HCT116 (cell line): ENCODE data around the gene PDGFD. TPM values are rescaled to one million over a fixed set of nuclear protein-coding genes. Genes with fewer than 3 reads are reported as not detected.

Experiments used
- ATAC-seq: fragments of 200-7000 bp; cut with Tn5 transposase; 2 replicates; pipeline ENCODE4 v1.9.1; 2020; ENCODE audit warnings: mild to moderate bottlenecking, moderate library complexity
- BruUV-seq: library from RNA; stranded (reverse); fragments of 400-500 nt; replicated peaks from 2 replicates; lab custom pipeline; 2021; lab: Mats Ljungman, UMichigan
- CTCF ChIA-PET: fragments of 300-600 bp; sonication (Branson Sonifier 250); formaldehyde crosslinking; loops from one replicate; lab custom pipeline; 2021; ENCODE audit warnings: antibody characterized with exemption; lab: Charles Lee
- POLR2A ChIA-PET: fragments of 300-600, 350-600 bp; sonication (Branson Sonifier 250); formaldehyde crosslinking; loops from one replicate; lab custom pipeline; 2021; ENCODE audit warnings: antibody characterized with exemption; lab: Charles Lee
- RAD21 ChIA-PET, 2 experiments: fragments of 300-600 bp; sonication (Branson Sonifier 250); formaldehyde crosslinking; loops; one replicate each; lab custom pipeline; 2023; ENCODE audit warnings: low total read pairs in 2 of 2; ENCODE audit not compliant: uncharacterized antibody in 2 of 2, unreplicated experiment in 2 of 2, low non-redundant PET in 1 of 2; lab: Charles Lee
- DNase-seq: peaks from one replicate; pipeline ENCODE4 v3.0.0-alpha.2; 2010; ENCODE audit warnings: low read depth, low spot score
- H2AFZ ChIP-seq: fragments of 200-600 bp; shearing (Covaris generic), sonication (generic); 2 replicates; pipeline ENCODE4 v1.6.1; 2017; ENCODE audit warnings: low read depth, mixed run types, mixed read lengths, antibody characterized with exemption, low read length; ENCODE audit not compliant: poor library complexity, severe bottlenecking
- H3K27ac ChIP-seq: 2 replicates; pipeline ENCODE4 v1.5.1; 2012; ENCODE audit warnings: low read depth, low read length
- H3K27me3 ChIP-seq: fragments of 200-600 bp; sonication (generic); 2 replicates; pipeline ENCODE4 v1.6.1; 2016; ENCODE audit warnings: mixed run types, low read length, mixed read lengths; ENCODE audit not compliant: insufficient read depth
- H3K36me3 ChIP-seq, 2 experiments: fragments of 200-500 bp in 1 of 2; fragments of 200-600 bp in 1 of 2; sonication (Bioruptor generic) in 1 of 2; sonication (generic) in 1 of 2; 2 replicates each; pipeline versions ENCODE4 v1.5.1 to v1.6.1; 2014 to 2016; ENCODE audit warnings: low read length in 2 of 2, inconsistent platforms in 1 of 2, mixed read lengths in 1 of 2, mixed run types in 1 of 2; ENCODE audit not compliant: insufficient read depth in 2 of 2, control insufficient read depth in 1 of 2
- H3K4me1 ChIP-seq, 2 experiments: fragments of 200-600 bp in 1 of 2; sonication (generic) in 1 of 2; 2 replicates each; pipeline versions ENCODE4 v1.5.1 to v1.6.1; 2012 to 2017; ENCODE audit warnings: low read length in 2 of 2, inconsistent platforms in 1 of 2, mild to moderate bottlenecking in 1 of 2, mixed read lengths in 1 of 2, mixed run types in 1 of 2, moderate library complexity in 1 of 2; ENCODE audit not compliant: insufficient read depth in 2 of 2, control insufficient read depth in 1 of 2
- H3K4me2 ChIP-seq: fragments of 200-600 bp; sonication (generic); 2 replicates; pipeline ENCODE4 v1.6.1; 2017; ENCODE audit warnings: mixed run types, low read length, mixed read lengths
- H3K4me3 ChIP-seq, 2 experiments: fragments of 200-600 bp in 1 of 2; sonication (generic) in 1 of 2; replicated peaks in 1 of 2; 2 replicates each; pipeline ENCODE4 v1.5.1; 2011 to 2016; ENCODE audit warnings: low read length in 2 of 2, control low read depth in 1 of 2, low read depth in 1 of 2, mild to moderate bottlenecking in 1 of 2, mixed read lengths in 1 of 2, mixed run types in 1 of 2
- H3K79me2 ChIP-seq: fragments of 200-600 bp; sonication (generic); 2 replicates; pipeline ENCODE4 v1.6.1; 2017; ENCODE audit warnings: mild to moderate bottlenecking, mixed run types, low read length, moderate library complexity, mixed read lengths; ENCODE audit not compliant: insufficient read depth
- H3K9ac ChIP-seq: fragments of 200-600 bp; sonication (generic); 2 replicates; pipeline ENCODE4 v1.6.1; 2016; ENCODE audit warnings: low read length, mixed read lengths
- H3K9me2 ChIP-seq: fragments of 200-600 bp; sonication (generic), shearing (Covaris generic); 2 replicates; pipeline ENCODE4 v1.6.1; 2017; ENCODE audit warnings: mixed run types, mild to moderate bottlenecking, moderate library complexity; ENCODE audit not compliant: insufficient read depth
- H3K9me3 ChIP-seq, 2 experiments: fragments of 200-500 bp in 1 of 2; fragments of 200-600 bp in 1 of 2; sonication (Bioruptor generic) in 1 of 2; sonication (generic) in 1 of 2; 2 replicates each; pipeline ENCODE4 v1.6.1; 2014 to 2017; ENCODE audit warnings: low read length in 2 of 2, mixed read lengths in 2 of 2, inconsistent platforms in 1 of 2, low read depth in 1 of 2, mild to moderate bottlenecking in 1 of 2, mixed run types in 1 of 2, moderate library complexity in 1 of 2; ENCODE audit not compliant: control insufficient read depth in 1 of 2, insufficient read depth in 1 of 2
- H4K20me1 ChIP-seq: fragments of 200-600 bp; sonication (generic), shearing (Covaris generic); 2 replicates; pipeline ENCODE4 v1.6.1; 2017; ENCODE audit warnings: mixed run types, mild to moderate bottlenecking, moderate library complexity; ENCODE audit not compliant: insufficient read depth
- CBX3 ChIP-seq: IDR thresholded peaks from 2 replicates; pipeline ENCODE4 v1.6.1; 2012; ENCODE audit warnings: low read depth
- CEBPB ChIP-seq: IDR thresholded peaks from 2 replicates; pipeline ENCODE4 v1.6.1; 2012; ENCODE audit warnings: low read depth
- EGR1 ChIP-seq: IDR thresholded peaks from 2 replicates; pipeline ENCODE4 v1.6.1; 2012; ENCODE audit warnings: low read depth
- EZH2phosphoT487 ChIP-seq: fragments of 200-600 bp; IDR thresholded peaks from 2 replicates; pipeline ENCODE4 v1.6.1; 2018; ENCODE audit warnings: antibody characterized with exemption, borderline replicate concordance
- FOSL1 ChIP-seq: IDR thresholded peaks from 2 replicates; pipeline ENCODE4 v1.6.1; 2012; ENCODE audit warnings: low read depth
- JUND ChIP-seq: IDR thresholded peaks from 2 replicates; pipeline ENCODE4 v1.6.1; 2012
- RAD21 ChIP-seq: IDR thresholded peaks from 2 replicates; pipeline ENCODE4 v1.6.1; 2012; ENCODE audit warnings: low read depth, mild to moderate bottlenecking
- SIN3A ChIP-seq: IDR thresholded peaks from 2 replicates; pipeline ENCODE4 v1.6.1; 2012; ENCODE audit warnings: low read depth
- SP1 ChIP-seq: IDR thresholded peaks from 2 replicates; pipeline ENCODE4 v1.6.1; 2012; ENCODE audit warnings: low read depth
- TCF7L2 ChIP-seq: IDR thresholded peaks from 2 replicates; pipeline ENCODE4 v1.7.0; 2011; ENCODE audit warnings: borderline replicate concordance, inconsistent platforms; ENCODE audit not compliant: insufficient read depth, insufficient read length; ENCODE audit errors: extremely low read depth
- YY1 ChIP-seq: IDR thresholded peaks from 2 replicates; pipeline ENCODE4 v1.6.1; 2011; ENCODE audit warnings: low read length, low read depth, moderate library complexity, mild to moderate bottlenecking; ENCODE audit not compliant: insufficient replicate concordance; ENCODE audit errors: extremely low read depth
- ZNF274 ChIP-seq: fragments of 200-500 bp; sonication (Bioruptor generic); IDR thresholded peaks from 2 replicates; pipeline ENCODE4 v1.6.1; 2014; ENCODE audit warnings: mild to moderate bottlenecking, low read depth, low read length, inconsistent platforms
- intact Hi-C: fragments of 100-400 bp; cut with micrococcal nuclease; formaldehyde crosslinking; loops from 2 replicates; pipeline ENCODE4 v1.10.0; 2022
- total RNA-seq: library from RNA; stranded (reverse); gene quantifications from one replicate; pipeline ENCODE4 v1.2.1, GENCODE V29; 2021; ENCODE audit not compliant: unreplicated experiment
- TF ChIP-seq, protein P1 (sequence below), 3 experiments: fragments of 200-600 bp in 1 of 3; sonication (generic) in 1 of 3; IDR thresholded peaks in 2 of 3; conservative IDR thresholded peaks in 1 of 3; 2 replicates each; pipeline ENCODE4 v1.5.1; 2012 to 2017; ENCODE audit warnings: low read depth in 2 of 3, low read length in 2 of 3, antibody characterized with exemption in 1 of 3, borderline replicate concordance in 1 of 3, control low read depth in 1 of 3, mild to moderate bottlenecking in 1 of 3, mixed read lengths in 1 of 3, mixed run types in 1 of 3, moderate library complexity in 1 of 3; ENCODE audit not compliant: insufficient read depth in 1 of 3
- TF ChIP-seq, protein P2 (sequence below): IDR thresholded peaks from 2 replicates; pipeline ENCODE4 v1.6.1; 2012

Gene PDGFD
- total RNA-seq, 1 experiment from 2014 or later: 0.34 TPM

DNA sequence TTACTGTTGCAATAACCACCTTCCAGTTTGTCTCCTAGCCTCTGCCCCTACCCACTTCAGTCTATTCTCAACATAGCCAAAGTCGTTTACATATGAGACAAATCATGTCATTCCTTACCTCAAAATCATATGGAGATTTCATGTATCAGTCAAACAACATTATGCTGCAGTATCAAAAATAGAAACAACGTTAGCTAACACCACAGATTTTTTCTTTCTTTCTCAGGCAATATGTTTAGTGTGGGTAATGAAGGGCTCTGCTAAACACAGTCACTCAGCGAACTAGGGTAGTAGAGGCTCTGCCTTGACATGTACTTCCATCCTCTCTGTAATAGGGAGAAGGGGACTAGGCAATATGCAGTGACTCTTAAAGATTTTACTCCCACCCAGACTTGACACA is 268.8 kb downstream of the PDGFD start:
- H3K9me3 ChIP-seq: no peaks in the 10 kb centered on the region
- CTCF ChIA-PET: no interaction called here

DNA sequence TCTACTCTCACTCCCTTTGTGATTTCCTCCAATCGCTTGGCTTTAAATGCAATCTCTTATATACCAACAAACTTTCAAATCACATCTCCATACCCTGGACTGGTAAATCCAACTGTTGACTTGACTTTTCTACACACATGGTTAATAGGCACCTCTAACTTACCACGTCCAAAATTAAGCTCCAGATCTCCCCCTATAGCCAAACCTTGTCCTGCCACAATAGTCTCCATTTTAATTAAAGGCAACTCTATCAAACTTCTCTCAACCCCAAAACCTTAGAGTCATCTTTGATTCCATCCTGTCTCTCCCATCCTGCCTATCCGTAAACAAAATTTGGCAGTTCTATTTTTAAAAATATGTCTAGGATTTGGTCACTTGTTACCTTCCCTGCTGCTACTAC is 269.3 kb downstream of the PDGFD start:
- H3K4me1 ChIP-seq: peaks cover 0 to 4% of the 10 kb centered on the region in 2 experiments; a peak in 1 of 4 replicates
- ChIA-PET POLR2A (no interaction called here), RAD21 (no interaction called here), CTCF (no interaction called here)
- TF ChIP-seq CBX3 (no peak), CEBPB (no peak), YY1 (no peak), SIN3A (no peak), JUND (no peak), EZH2phosphoT487 (no peak), TCF7L2 (no peak), EGR1 (no peak), RAD21 (no peak), ZNF274 (no peak)
- TF ChIP-seq, protein P1, sequence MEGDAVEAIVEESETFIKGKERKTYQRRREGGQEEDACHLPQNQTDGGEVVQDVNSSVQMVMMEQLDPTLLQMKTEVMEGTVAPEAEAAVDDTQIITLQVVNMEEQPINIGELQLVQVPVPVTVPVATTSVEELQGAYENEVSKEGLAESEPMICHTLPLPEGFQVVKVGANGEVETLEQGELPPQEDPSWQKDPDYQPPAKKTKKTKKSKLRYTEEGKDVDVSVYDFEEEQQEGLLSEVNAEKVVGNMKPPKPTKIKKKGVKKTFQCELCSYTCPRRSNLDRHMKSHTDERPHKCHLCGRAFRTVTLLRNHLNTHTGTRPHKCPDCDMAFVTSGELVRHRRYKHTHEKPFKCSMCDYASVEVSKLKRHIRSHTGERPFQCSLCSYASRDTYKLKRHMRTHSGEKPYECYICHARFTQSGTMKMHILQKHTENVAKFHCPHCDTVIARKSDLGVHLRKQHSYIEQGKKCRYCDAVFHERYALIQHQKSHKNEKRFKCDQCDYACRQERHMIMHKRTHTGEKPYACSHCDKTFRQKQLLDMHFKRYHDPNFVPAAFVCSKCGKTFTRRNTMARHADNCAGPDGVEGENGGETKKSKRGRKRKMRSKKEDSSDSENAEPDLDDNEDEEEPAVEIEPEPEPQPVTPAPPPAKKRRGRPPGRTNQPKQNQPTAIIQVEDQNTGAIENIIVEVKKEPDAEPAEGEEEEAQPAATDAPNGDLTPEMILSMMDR (IDR thresholded peaks at IDR 0.05 in 2 of 3, conservative IDR thresholded peaks at IDR 0.05 in 1 of 3; ENCODE audit: borderline replicate concordance in 1 of 3, insufficient read depth in 1 of 3, low read depth in 2 of 3, low read length in 2 of 3): no peak
- TF ChIP-seq, protein P2, sequence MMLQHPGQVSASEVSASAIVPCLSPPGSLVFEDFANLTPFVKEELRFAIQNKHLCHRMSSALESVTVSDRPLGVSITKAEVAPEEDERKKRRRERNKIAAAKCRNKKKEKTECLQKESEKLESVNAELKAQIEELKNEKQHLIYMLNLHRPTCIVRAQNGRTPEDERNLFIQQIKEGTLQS: no peak
- H3K27ac ChIP-seq: no peak overlapping the region
- H3K9me3 ChIP-seq: no peaks in the 10 kb centered on the region
- H3K4me3 ChIP-seq: no peak overlapping the region
- no peak overlapping the region for H2AFZ ChIP-seq
- H4K20me1 ChIP-seq: no peaks in the 10 kb centered on the region
- no peaks in the 10 kb centered on the region for H3K27me3 ChIP-seq
- intact Hi-C loops: no loop called here
- no peak overlapping the region for H3K9ac ChIP-seq
- H3K9me2 ChIP-seq: no peaks in the 10 kb centered on the region
- no peaks in the 10 kb centered on the region for H3K79me2 ChIP-seq
- no peak for ATAC-seq
- no peak overlapping the region for H3K4me2 ChIP-seq
- no peak for DNase-seq
- no TSS peak for BruUV-seq
- H3K36me3 ChIP-seq: no peaks in the 10 kb centered on the region

More for the DNA sequence above, 268.8 kb downstream of the PDGFD start:
- H3K27ac ChIP-seq: no peak overlapping the region
- no peak for ATAC-seq
- H3K4me1 ChIP-seq: peaks cover 0 to 4% of the 10 kb centered on the region in 2 experiments; a peak in 1 of 4 replicates
- no peak overlapping the region for H3K4me2 ChIP-seq
- ChIA-PET RAD21 (no interaction called here), POLR2A (no interaction called here)
- H3K27me3 ChIP-seq: no peaks in the 10 kb centered on the region
- H3K9ac ChIP-seq: no peak overlapping the region
- no peak for DNase-seq
- H2AFZ ChIP-seq: no peak overlapping the region
- no peaks in the 10 kb centered on the region for H4K20me1 ChIP-seq
- intact Hi-C loops: no loop called here
- no peaks in the 10 kb centered on the region for H3K79me2 ChIP-seq
- no peaks in the 10 kb centered on the region for H3K36me3 ChIP-seq
- no peak overlapping the region for H3K4me3 ChIP-seq
- no peaks in the 10 kb centered on the region for H3K9me2 ChIP-seq
- no peak for TF ChIP-seq EGR1
- TF ChIP-seq SIN3A: no peak
- no peak for TF ChIP-seq ZNF274
- TF ChIP-seq, protein P2: no peak
- TF ChIP-seq SP1: no peak
- TF ChIP-seq FOSL1: no peak
- TF ChIP-seq, all 23 proteins: peak for 0
- no TSS peak for BruUV-seq
